CD4-positive, alpha-beta T cell treated with Interleukin-17A for 4 hours (primary cell): ENCODE data around the gene MYL12A.
"Not testable (repeated sequence)": the region's sequence is repeated elsewhere in the genome, so short reads cannot be mapped to it uniquely, and the experiment has no call there.

Experiments used
- DNase-seq: peaks from one replicate; pipeline ENCODE4 v3.0.0-alpha.2; 2020; ENCODE audit warnings: mixed read lengths

Gene MYL12A

DNA sequence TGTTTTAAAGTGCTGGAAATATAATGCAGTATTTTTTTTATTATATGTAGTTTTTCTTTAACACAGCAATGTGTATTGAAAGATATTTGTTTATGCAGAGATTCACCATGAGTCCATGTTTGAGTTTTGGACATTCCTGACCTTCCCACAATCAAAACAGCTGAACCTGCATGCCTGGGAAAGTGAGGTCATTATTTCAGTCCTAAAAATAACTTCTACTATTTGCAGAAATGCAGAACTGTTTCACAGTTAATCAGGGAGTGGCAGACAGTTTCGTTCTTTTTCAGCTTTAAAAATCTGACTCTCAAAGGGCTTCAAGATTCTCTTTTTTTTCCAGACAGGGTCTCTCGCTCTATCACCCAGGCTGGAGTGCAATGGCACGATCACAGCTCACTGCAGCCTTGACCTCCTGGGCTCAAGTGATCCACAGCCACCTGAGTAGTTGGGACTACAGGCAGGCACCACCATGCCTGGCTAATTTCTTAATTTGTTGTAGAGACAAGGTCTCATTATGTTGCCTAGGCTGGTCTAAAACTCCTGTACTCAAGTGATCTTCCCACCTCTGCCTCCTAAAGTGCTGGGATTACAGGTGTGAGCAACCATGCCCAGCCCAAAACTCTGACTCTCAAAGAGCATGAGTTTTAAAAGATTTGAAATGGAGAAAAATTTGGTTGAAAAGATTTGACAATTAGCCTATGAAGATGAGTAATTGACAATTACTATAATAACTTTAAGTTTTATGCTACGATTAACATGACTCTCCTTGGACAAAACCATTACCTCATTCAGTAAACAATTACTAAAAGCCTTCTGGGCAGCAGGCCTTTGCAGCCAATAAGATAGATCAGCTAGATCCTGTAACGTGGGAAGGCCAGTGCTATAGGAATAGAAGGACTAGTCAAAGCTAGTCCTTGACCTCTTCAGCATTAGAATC lies 9.4 kb downstream of the MYL12A start:
- DNase-seq, result no peak

- DNase-seq, result no peak
Measured at GRCh38 chr18:3257627-3258120, 10.1 kb downstream of the MYL12A start.

DNA sequence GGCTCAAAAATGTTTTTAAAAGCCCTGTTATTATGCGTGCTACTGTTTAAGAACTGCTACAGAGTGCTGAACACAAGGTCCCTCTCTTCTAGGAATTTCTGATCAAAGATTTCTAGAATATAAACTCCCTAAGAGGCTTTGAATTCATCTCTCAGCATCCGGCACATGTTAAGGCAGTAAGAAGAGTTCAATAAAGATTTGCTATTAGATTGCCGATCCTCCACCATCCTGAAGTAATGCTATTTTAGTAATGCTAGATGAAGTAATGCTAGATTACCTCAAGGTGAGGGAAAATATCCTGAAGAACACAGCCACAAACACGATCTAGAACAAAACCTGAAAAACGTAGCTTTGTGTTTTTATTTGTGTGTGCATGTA lies 13.4 kb downstream of the MYL12A start:
- DNase-seq, result no peak

GRCh38 chr18:3261373-3262233 lies 14.0 kb downstream of the MYL12A start, which contains the start of gene MYL12B:
TSS of gene MYL12B (plus strand) at chr18:3262133. CDS start at chr18:3272899, 10,766 bp downstream.
- DNase-seq, result peak; percentile 85

DNA sequence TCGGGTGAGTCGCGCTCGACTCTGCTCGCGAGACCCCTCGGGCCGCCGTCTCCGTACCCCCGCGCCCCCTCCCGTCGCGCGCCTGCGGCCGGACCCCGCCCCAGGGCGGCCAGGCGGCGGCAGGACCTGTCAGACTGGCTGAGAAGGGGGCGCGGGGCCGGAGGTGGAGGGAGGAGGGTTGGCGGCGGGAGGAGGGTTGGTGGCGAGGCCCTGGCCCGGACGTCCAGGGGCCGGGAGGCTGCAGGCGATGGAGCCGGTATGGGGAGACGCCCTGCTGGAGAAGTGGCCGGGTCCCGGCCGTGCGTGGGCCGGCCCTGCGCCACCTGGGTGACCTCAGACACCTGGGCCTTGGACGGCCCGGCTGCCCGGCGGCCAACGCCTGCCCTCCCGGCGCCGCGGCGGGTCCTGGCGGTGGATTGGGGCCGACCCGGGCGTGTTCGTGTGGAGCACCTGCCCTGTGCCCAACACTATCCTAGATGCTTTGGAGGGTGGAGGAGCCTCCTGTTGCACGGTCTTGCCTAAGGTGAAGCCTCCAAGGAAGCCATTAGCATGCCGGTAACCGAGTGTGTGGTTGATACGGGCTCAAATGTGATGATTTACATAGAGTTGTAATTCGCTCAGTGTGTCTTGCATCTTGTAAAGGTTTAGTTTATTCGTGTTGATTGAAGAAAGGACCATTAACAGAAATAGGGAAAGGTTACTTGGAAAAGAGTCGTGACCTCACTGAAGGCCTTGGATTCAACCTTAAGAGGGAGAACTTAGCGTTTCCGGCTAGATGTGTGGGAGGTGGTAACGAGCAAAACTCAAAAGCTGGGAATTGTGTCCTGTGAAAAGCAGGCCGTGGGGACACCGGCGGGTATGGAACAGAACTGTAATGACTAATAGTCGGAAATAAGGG lies 14.9 kb downstream of the MYL12A start:
- DNase-seq, result peak; percentile 51

- no peak for DNase-seq
Measured at GRCh38 chr18:3263132-3263700, 15.6 kb downstream of the MYL12A start.

GRCh38 chr18:3264362-3264761 lies 16.8 kb downstream of the MYL12A start:
- peak; percentile 33 for DNase-seq

- DNase-seq, result no peak
Measured at GRCh38 chr18:3265564-3266033, 18.0 kb downstream of the MYL12A start.

GRCh38 chr18:3266062-3266608 lies 18.5 kb downstream of the MYL12A start:
- no peak for DNase-seq

DNA sequence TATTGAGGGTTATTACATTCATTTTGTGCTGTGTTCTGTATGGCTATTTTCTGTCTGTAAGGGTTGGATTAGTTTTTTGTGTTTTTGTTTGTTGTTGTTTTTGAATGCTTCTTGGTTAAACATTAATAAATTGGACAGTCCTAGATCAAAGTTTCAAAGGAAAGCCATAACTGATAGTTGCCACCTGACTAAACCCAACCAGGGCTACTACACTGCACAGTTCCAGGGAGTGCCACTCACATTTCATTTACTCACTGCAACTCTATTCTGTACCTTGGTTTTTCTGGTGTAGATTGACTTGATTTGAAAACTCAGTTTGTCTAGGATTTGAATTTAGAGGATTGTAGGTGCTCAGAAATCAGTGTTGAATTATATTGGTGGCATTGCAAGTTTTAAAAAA lies 20.7 kb downstream of the MYL12A start:
- no peak for DNase-seq

DNA sequence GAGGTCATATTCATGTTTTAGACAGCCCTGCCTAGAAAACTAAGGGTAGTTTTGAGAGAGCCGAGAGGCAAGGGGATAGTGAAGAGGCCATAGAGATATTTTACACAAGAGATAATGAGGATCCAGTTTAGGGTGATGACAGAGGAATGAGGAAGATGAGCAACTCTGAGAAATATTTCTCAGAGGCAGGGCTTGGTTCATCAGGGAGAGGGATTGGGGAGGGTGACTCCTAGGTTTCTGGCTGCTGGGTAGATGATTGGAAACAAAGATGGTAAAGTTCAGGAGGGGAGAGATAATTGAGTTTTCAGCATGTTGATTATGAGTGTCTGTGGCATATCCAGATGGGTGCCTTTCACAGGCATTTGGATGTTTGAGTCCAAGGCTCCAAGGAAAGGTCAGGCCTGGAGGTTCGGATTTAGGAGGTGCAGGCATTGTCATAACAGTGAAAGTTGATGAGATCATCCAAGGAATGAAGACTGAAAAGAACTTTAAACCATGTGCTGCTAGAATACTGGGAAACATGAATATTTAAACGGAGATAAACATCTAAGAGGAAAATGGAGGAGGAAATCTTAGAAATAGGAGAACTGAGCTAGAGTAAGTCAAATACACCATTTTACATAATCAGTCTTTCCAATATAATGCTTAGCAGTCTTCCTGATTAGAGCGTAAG lies 21.8 kb downstream of the MYL12A start:
- no peak for DNase-seq

DNA sequence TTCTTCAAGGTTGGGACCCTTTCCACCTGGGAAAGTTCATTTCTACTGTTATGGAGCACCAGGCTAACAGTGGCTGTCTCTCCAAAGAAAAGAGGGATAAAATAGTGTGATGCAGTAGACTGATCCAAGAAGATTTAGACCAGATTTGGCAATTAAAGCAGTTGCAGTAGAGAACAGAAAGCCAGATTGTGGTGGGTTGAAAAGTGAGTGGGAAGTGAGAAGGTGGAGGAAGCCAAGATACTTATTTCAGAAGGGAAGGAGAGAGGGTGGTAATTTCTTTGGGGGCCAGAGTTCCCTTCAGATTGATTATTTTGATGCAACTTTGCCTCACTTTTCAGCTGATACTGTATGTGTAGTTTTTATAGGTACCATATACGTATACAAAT lies 22.3 kb downstream of the MYL12A start:
- no peak for DNase-seq

GRCh38 chr18:3273042-3273441 lies 25.4 kb downstream of the MYL12A start:
- DNase-seq, result no peak

GRCh38 chr18:3277643-3278213 lies 30.1 kb downstream of the MYL12A start:
- DNase-seq, result not testable (repeated sequence)

DNA sequence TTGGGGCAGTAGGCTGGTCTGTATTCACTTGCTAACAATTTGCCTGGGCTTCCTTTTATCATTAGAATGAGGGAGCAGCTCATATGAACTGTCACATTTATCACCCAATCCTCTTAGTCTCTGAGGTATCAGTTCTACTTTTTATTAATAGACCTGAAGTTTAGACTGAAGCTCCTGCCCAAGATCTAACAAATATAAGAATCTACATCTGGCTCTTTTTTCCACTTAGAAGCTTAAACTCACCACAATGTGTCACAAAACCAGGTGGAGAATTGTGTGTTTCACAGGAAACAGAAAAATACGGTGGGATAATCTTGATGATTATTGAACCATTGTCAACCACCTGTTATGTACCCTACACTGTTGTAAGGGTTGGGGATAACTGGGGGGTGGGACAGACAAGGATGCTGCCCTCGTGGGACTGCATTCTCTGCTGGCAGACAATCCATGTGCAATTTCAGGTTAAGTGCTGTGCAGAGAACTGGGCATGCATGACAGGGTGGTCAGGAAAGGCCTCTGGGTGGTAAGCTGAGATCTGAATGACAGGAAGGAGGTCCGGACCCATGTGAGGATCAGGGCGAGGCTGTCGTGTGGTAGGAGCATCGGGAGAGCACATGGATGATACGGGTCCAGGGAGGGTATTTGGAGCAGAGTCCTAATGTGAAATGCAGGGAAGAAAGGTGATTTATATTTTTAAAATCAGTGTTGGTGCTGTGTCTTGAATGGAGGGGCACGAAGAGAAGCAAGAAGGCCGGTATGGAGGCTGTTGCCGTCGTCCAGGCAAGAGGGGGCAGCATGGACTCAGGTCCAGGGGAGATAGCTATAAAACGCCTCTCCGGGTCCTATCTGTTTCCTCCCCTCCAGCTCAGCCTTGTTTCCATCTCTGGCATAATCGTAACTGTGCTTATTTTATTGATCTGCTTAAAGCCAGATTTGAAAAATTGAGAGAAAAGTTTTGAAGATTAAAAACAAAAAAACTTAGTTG lies 31.9 kb downstream of the MYL12A start:
- no peak for DNase-seq

DNA sequence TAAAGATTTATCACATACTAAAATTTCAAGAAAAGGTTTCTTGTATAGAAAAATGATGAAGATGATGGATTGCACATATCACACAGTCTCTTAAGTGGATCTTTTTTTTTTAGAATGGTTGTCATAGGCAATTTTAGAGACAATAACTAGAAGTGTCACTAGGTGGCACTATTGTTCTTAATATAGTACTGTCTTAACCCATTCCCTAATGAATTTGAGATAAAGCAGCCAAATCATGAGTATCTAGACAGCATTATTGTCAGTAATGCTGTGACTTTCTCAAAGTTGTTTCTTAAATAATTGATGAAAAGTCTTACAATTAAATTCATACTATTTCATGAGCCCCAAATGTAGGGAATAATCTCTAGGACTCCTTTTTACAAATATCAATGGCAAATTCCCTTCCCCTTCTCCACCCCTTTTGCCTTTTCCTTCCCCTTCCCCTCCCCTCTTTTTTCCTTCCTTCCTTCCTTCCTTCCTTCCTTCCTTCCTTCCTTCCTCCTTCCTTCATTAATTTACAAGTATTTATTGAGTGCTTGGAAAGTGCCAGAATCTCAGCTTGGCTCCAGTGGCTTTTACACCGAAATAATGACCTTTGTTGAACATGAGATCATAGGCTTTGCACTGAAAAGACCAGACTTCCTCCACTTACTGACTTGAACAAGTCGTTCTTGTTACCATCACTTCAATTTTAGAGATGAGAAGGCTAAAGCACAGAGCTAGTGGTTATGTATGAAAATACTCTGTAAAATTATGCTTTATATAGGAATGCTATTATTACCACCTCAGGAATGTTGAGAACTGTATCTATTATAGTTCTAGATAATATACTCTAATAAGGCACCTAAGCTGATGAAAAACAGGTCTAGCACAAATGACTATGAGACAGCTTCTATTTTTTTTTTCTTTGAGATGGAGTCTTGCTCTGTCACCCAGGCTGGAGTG lies 34.1 kb downstream of the MYL12A start:
- DNase-seq, result no peak

- DNase-seq, result no peak
Measured at GRCh38 chr18:3283253-3283863, 35.8 kb downstream of the MYL12A start.

DNA sequence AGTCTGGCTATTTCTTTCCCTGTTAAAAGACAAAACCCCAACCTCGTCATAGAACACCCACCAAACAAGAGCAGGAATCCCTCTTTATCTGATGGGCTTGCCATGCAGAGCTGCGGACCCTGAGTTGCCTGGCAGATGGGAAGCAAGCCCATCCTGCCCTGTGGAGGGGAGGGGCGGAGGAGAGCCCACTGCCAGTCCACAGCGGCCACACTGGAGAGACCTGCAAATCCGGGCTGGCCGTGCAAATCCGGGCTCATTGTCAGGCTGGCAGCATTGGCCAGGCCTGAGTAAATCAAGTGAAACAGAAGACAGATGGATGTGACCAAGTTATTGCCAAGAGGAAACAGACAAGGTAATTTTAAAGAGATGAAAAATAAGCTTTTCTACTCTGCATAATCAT lies 36.3 kb downstream of the MYL12A start:
- no peak for DNase-seq
